Measurements from ENCODE around the gene SULT1E1. TPM values are rescaled to one million over a fixed set of nuclear protein-coding genes. Genes with fewer than 3 reads are reported as not detected.

The SULT1E1 gene
- total and polyA plus RNA-seq, 2 of the 8 experiments (the other 6 are each of a cell fraction or from before 2014, with no cell fraction given) = not detected

GRCh38 chr4:69829678-69830077, 30.3 kb downstream of the SULT1E1 start:
- POLR2A ChIA-PET (ENCODE audit: partially characterized antibody) = no interaction called here
- no peak for TF ChIP-seq CBX5 (IDR thresholded peaks at IDR 0.05; ENCODE audit: low read depth, low read length)
- no peak for TF ChIP-seq BACH1 (IDR thresholded peaks at IDR 0.05; ENCODE audit: low read length)
- TF ChIP-seq KDM1A (IDR thresholded peaks at IDR 0.05; ENCODE audit: borderline replicate concordance, low read length) = no peak
- no peak for TF ChIP-seq RXRA (IDR thresholded peaks at IDR 0.05; ENCODE audit: insufficient read depth, low read depth, low read length)
- no peak for TF ChIP-seq ATF3 (IDR thresholded peaks at IDR 0.05; ENCODE audit: insufficient read depth, low read depth, low read length)
- TF ChIP-seq BRCA1 (IDR thresholded peaks at IDR 0.05; ENCODE audit: low read depth, low read length) = no peak
- no peak for TF ChIP-seq MAFK (IDR thresholded peaks at IDR 0.05; ENCODE audit: low read depth, low read length)
- no peak for TF ChIP-seq MAX (IDR thresholded peaks at IDR 0.05)
- no peak for TF ChIP-seq CTCF (IDR thresholded peaks at IDR 0.05; ENCODE audit: control extremely low read depth in 1 of 3, insufficient read depth in 1 of 3, low read depth in 1 of 3, low read length in 3 of 3)

More at GRCh38 chr4:69829678-69830077, 30.3 kb downstream of the SULT1E1 start:
- no peak overlapping the region for H3K56ac ChIP-seq (replicated peaks; ENCODE audit: insufficient read length, low read depth, low read length)
- 88% methylated on average over 2 of the region's 2 CpGs; no CpG with 5 or more reads in 1 of the 2 experiments for WGBS, 2 experiments (ENCODE audit: extremely low coverage in 1 of 2, insufficient coverage in 1 of 2, insufficient read length in 1 of 2, insufficient replicate concordance in 2 of 2, low coverage in 1 of 2, low lambda C conversion rate in 2 of 2, missing lambda C conversion rate in 1 of 2)
- no peaks in the 10 kb centered on the region for H3K27me3 ChIP-seq (replicated peaks in 1 of 4; ENCODE audit: control insufficient read depth in 3 of 4, extremely low read depth in 1 of 4, insufficient read depth in 3 of 4, low read length in 3 of 4)
- H2BK5ac ChIP-seq (ENCODE audit: low read depth, low read length) = no peak overlapping the region
- no peak overlapping the region for H3K4ac ChIP-seq (replicated peaks; ENCODE audit: insufficient read length, low read depth, low read length)
- no peak overlapping the region for H3K23ac ChIP-seq (ENCODE audit: insufficient read length)
- H4K20me1 ChIP-seq (replicated peaks in 1 of 2; ENCODE audit: control insufficient read depth in 1 of 2, insufficient read depth in 2 of 2, low read length in 2 of 2) = no peaks in the 10 kb centered on the region
- no peak overlapping the region for H3K27ac ChIP-seq (ENCODE audit: low read depth, low read length)
- no peak overlapping the region for H3K14ac ChIP-seq (ENCODE audit: insufficient read length)
- H3K23me2 ChIP-seq (ENCODE audit: low read depth, low read length) = no peaks in the 10 kb centered on the region
- H3K4me2 ChIP-seq (ENCODE audit: insufficient read depth in 1 of 2, low read depth in 2 of 2, low read length in 2 of 2) = no peak overlapping the region
- no peak overlapping the region for H2BK15ac ChIP-seq (ENCODE audit: low read length)
- no peak overlapping the region for H4K5ac ChIP-seq (ENCODE audit: insufficient read length, low read depth, low read length)
- no peaks in the 10 kb centered on the region for H3K36me3 ChIP-seq (ENCODE audit: control insufficient read depth in 2 of 4, insufficient read depth in 4 of 4, low read length in 3 of 4)
- no peak overlapping the region for H3K4me3 ChIP-seq (ENCODE audit: extremely low read depth in 1 of 4, insufficient read depth in 2 of 4, low read depth in 3 of 4, low read length in 4 of 4)
- no peak overlapping the region for H2BK20ac ChIP-seq (ENCODE audit: low read length)
- H2BK12ac ChIP-seq (ENCODE audit: low read depth, low read length) = no peak overlapping the region
- no peak overlapping the region for H4K8ac ChIP-seq (ENCODE audit: extremely low read depth, insufficient read depth, low read length)
- H3K18ac ChIP-seq (ENCODE audit: extremely low read depth, low read length) = no peak overlapping the region
- H2AK5ac ChIP-seq (ENCODE audit: low read depth, low read length) = no peak overlapping the region
- no peaks in the 10 kb centered on the region for H3K79me1 ChIP-seq (ENCODE audit: low read depth, low read length)
- no peak overlapping the region for H2BK120ac ChIP-seq (replicated peaks; ENCODE audit: low read depth, low read length)
- FAIRE-seq (no peak), DNase-seq (ENCODE audit: low read depth in 1 of 2, low spot score in 2 of 2) (no peak)
- H3K4me1 ChIP-seq (replicated peaks in 1 of 4; ENCODE audit: control insufficient read depth in 3 of 4, insufficient read depth in 4 of 4, low read length in 3 of 4) = peaks cover 0 to 8% (median 3%) of the 10 kb centered on the region in 4 experiments; a peak in 3 of 7 replicates
- H2AFZ ChIP-seq (ENCODE audit: low read length) = no peak overlapping the region
- no peaks in the 10 kb centered on the region for H3K9me3 ChIP-seq (ENCODE audit: insufficient read depth in 2 of 2, low read depth in 1 of 2, low read length in 1 of 2)
- CTCF ChIA-PET (ENCODE audit: partially characterized antibody) = interaction anchor here (1.9 to 2.4 kb wide), 2 partner anchors 11 to 139 kb away, joined by 5 to 9 read pairs; no protein-coding TSS in a partner anchor
- no peak overlapping the region for H4K91ac ChIP-seq (replicated peaks; ENCODE audit: insufficient read length, low read length)
- no peak overlapping the region for H3K9ac ChIP-seq (replicated peaks in 1 of 4; ENCODE audit: extremely low read depth in 1 of 4, low read depth in 3 of 4, low read length in 3 of 4)
- H3K79me2 ChIP-seq (ENCODE audit: control insufficient read depth in 1 of 2, insufficient read depth in 2 of 2, low read length in 2 of 2) = no peaks in the 10 kb centered on the region
